HepG2 (cell line): ENCODE data around the gene KRTDAP. TPM values are rescaled to one million over a fixed set of nuclear protein-coding genes. Genes with fewer than 3 reads are reported as not detected.

Experiments
- ATAC-seq: fragments of 200-7000 bp; cut with Tn5 transposase; 3 replicates; pipeline ENCODE4 v1.9.1; 2020; ENCODE audit warnings: mild to moderate bottlenecking, moderate library complexity
- BruUV-seq: library from RNA; stranded (reverse); fragments of 400-500 nt; replicated peaks from 2 replicates; lab custom pipeline; 2021; lab: Mats Ljungman, UMichigan
- CTCF ChIA-PET: fragments of 300-600 bp; formaldehyde crosslinking; extraction: SDS; loops from one replicate; lab custom pipeline; 2021; ENCODE audit warnings: low total read pairs, inconsistent platforms, low intra/inter-chr PET ratio; lab: Yijun Ruan, JAX
- POLR2A ChIA-PET: fragments of 350-600 bp; sonication (Branson Sonifier 250); formaldehyde crosslinking; loops from one replicate; lab custom pipeline; 2020; ENCODE audit warnings: antibody characterized with exemption, inconsistent platforms; lab: Yijun Ruan, JAX
- DNase-seq: peaks from one replicate; pipeline ENCODE4 v3.0.0-alpha.2; 2015; ENCODE audit warnings: low spot score
- FAIRE-seq: peaks from 3 replicates; lab custom pipeline; 2011; peaks lifted over from hg19 to GRCh38; lab: Jason Lieb, UNC
- H2AFZ ChIP-seq: one replicate; pipeline ENCODE4 v1.6.1; 2011; ENCODE audit warnings: low read length, inconsistent platforms
- H3K27ac ChIP-seq: fragments of 300-600 bp; 3 replicates; pipeline ENCODE4 v1.8.0; 2011; ENCODE audit warnings: mixed run types, mild to moderate bottlenecking, mixed read lengths, low read length, inconsistent platforms; ENCODE audit not compliant: insufficient read depth; ENCODE audit errors: extremely low read length
- H3K27me3 ChIP-seq, 2 experiments: fragments of 200-600 bp in 1 of 2; 2 replicates in 1 of 2; 3 replicates in 1 of 2; pipeline versions ENCODE4 v1.6.0 to v1.8.0; 2011; ENCODE audit warnings: low read length in 2 of 2, mild to moderate bottlenecking in 2 of 2, moderate library complexity in 2 of 2, inconsistent platforms in 1 of 2; ENCODE audit not compliant: insufficient read depth in 2 of 2, control insufficient read depth in 1 of 2
- H3K36me3 ChIP-seq, 2 experiments: fragments of 200-600 bp in 1 of 2; replicated peaks in 1 of 2; 2 replicates in 1 of 2; 3 replicates in 1 of 2; pipeline versions ENCODE4 v1.5.1 to v1.8.0; 2011; ENCODE audit warnings: low read length in 2 of 2, inconsistent platforms in 1 of 2; ENCODE audit not compliant: insufficient read depth in 2 of 2, control insufficient read depth in 1 of 2
- H3K4me1 ChIP-seq: 2 replicates; pipeline ENCODE4 v1.5.1; 2012; ENCODE audit warnings: low read length, inconsistent platforms; ENCODE audit not compliant: insufficient read depth
- H3K4me2 ChIP-seq: 2 replicates; pipeline ENCODE4 v1.6.0; 2011; ENCODE audit warnings: low read depth, low read length, inconsistent platforms
- H3K4me3 ChIP-seq, 3 experiments: fragments of 200-600 bp in 1 of 3; sonication (generic), shearing (Covaris generic) in 1 of 3; replicated peaks in 1 of 3; 2 replicates each; pipeline ENCODE4 v1.5.1; 2011 to 2016; ENCODE audit warnings: low read length in 3 of 3, inconsistent platforms in 2 of 3, low read depth in 2 of 3, mild to moderate bottlenecking in 2 of 3, control low read depth in 1 of 3, mixed read lengths in 1 of 3; ENCODE audit not compliant: insufficient read depth in 1 of 3
- H3K79me2 ChIP-seq: one replicate; pipeline ENCODE4 v1.6.1; 2011; ENCODE audit warnings: low read length, inconsistent platforms; ENCODE audit not compliant: insufficient read depth
- H3K9ac ChIP-seq: 2 replicates; pipeline ENCODE4 v1.6.0; 2011; ENCODE audit warnings: mild to moderate bottlenecking, low read depth, low read length, inconsistent platforms; ENCODE audit not compliant: insufficient read depth
- H3K9me3 ChIP-seq: 2 replicates; pipeline ENCODE4 v1.5.1; 2012; ENCODE audit warnings: mild to moderate bottlenecking, low read length
- H4K20me1 ChIP-seq: 2 replicates; pipeline ENCODE4 v1.6.0; 2011; ENCODE audit warnings: inconsistent platforms, mild to moderate bottlenecking, low read length, moderate library complexity; ENCODE audit not compliant: insufficient read depth
- AHR ChIP-seq: IDR thresholded peaks from 2 replicates; pipeline ENCODE4 v1.6.1; 2018; ENCODE audit warnings: missing genetic modification reagents, missing compliant biosample characterization
- CEBPG ChIP-seq: IDR thresholded peaks from 2 replicates; pipeline ENCODE4 v1.6.1; 2016
- HDAC1 ChIP-seq: sonication (generic); formaldehyde crosslinking; IDR thresholded peaks from 2 replicates; pipeline ENCODE4 v1.5.1; 2020; ENCODE audit warnings: mild to moderate bottlenecking, missing genetic modification reagents
- KLF11 ChIP-seq: IDR thresholded peaks from 2 replicates; pipeline ENCODE4 v1.6.1; 2016; ENCODE audit warnings: missing compliant biosample characterization
- MED1 ChIP-seq: sonication (generic); formaldehyde crosslinking; IDR thresholded peaks from 2 replicates; pipeline ENCODE4 v1.4.0; 2020; ENCODE audit warnings: missing genetic modification reagents
- MNT ChIP-seq: fragments of 450-650 bp; IDR thresholded peaks from 2 replicates; pipeline ENCODE4 v1.6.1; 2016
- MXI1 ChIP-seq: IDR thresholded peaks from 3 replicates; pipeline ENCODE4 v1.6.1; 2012; ENCODE audit warnings: low read depth, low read length, inconsistent platforms, borderline replicate concordance
- PITX1 ChIP-seq: sonication (generic); formaldehyde crosslinking; IDR thresholded peaks from 2 replicates; pipeline ENCODE4 v1.5.1; 2020; ENCODE audit warnings: mild to moderate bottlenecking, missing genetic modification reagents
- TRIM24 ChIP-seq: sonication (generic); formaldehyde crosslinking; IDR thresholded peaks from 2 replicates; pipeline ENCODE4 v1.8.0; 2022; ENCODE audit warnings: mild to moderate bottlenecking, missing genetic modification reagents
- ZNF17 ChIP-seq: sonication (generic); formaldehyde crosslinking; IDR thresholded peaks from 2 replicates; pipeline ENCODE4 v1.5.0; 2020; ENCODE audit warnings: mild to moderate bottlenecking, missing genetic modification reagents
- ZNF451 ChIP-seq: sonication (generic); formaldehyde crosslinking; IDR thresholded peaks from 2 replicates; pipeline ENCODE4 v1.5.0; 2020; ENCODE audit warnings: mild to moderate bottlenecking, missing genetic modification reagents
- ZNF670 ChIP-seq: sonication (generic); formaldehyde crosslinking; IDR thresholded peaks from 2 replicates; pipeline ENCODE4 v1.8.0; 2022; ENCODE audit warnings: mild to moderate bottlenecking, missing genetic modification reagents, borderline replicate concordance
- WGBS: methylation state at CpG from one replicate; pipeline ENCODE4 v1.1.6; 2017; ENCODE audit warnings: low lambda C conversion rate; 5-methylcytosine and 5-hydroxymethylcytosine counted together
- in situ Hi-C: cut with HindIII; loops from 2 replicates; pipeline ENCODE4 v1.10.0; 2017; ENCODE audit warnings: low pct_unique_long_range_greater_than_20kb; ENCODE audit not compliant: extremely low pct_ligation_motif_present
- intact Hi-C: fragments of 100-400 bp; cut with micrococcal nuclease; formaldehyde crosslinking; loops from one replicate; pipeline ENCODE4 v1.10.0; 2022; ENCODE audit not compliant: unreplicated experiment
- polyA plus RNA-seq, 8 experiments: library from polyadenylated mRNA; depleted of rRNA in 3 of 8; stranded (reverse) in 7 of 8; unstranded in 1 of 8; fragments of >200 nt; fragmentation: Illumina TruSeq in 4 of 8; extraction: Trizol in 4 of 8; gene quantifications; 2 replicates each; pipeline versions ENCODE4 v1.2.1 to v1.2.3, GENCODE V29; 2011 to 2016; ENCODE audit warnings: low read depth in 4 of 8, missing spikeins in 1 of 8, mixed read lengths in 1 of 8; ENCODE audit not compliant: insufficient read depth in 1 of 8
- total RNA-seq, 5 experiments: library from RNA; depleted of rRNA; stranded (reverse); fragments of >200 nt; fragmentation: Illumina TruSeq; extraction: Trizol; gene quantifications; 2 replicates each; pipeline ENCODE4 v1.2.3, GENCODE V29; 2016; ENCODE audit warnings: low read depth in 1 of 5
- TF ChIP-seq, protein P1 (sequence below), 2 experiments: IDR thresholded peaks; 2 replicates each; pipeline ENCODE4 v1.6.1; 2011 to 2012; ENCODE audit warnings: low read length in 2 of 2, borderline replicate concordance in 1 of 2, low read depth in 1 of 2, mild to moderate bottlenecking in 1 of 2, moderate library complexity in 1 of 2
- TF ChIP-seq, protein P2 (sequence below): sonication (generic); formaldehyde crosslinking; conservative IDR thresholded peaks from 2 replicates; pipeline ENCODE4 v1.5.0; 2020; ENCODE audit warnings: missing genetic modification reagents
- TF ChIP-seq, protein P3 (sequence below), 2 experiments: fragments of 450-650 bp in 1 of 2; sonication (generic) in 1 of 2; formaldehyde crosslinking; IDR thresholded peaks; 2 replicates each; pipeline versions ENCODE4 v1.5.0 to v1.8.0; 2020 to 2022; ENCODE audit warnings: mild to moderate bottlenecking in 1 of 2, missing genetic modification reagents in 1 of 2

The KRTDAP gene
- total and polyA plus RNA-seq, 2 of the 13 experiments (the other 11 are each of a cell fraction or from before 2014, with no cell fraction given): 0.86 to 1.5 TPM

- FAIRE-seq (no peak), ATAC-seq (no peak), DNase-seq (no peak)
- intact Hi-C loops: no loop called here
- POLR2A ChIA-PET: no interaction called here
- H3K79me2 ChIP-seq: no peaks in the 10 kb centered on the region
- 68% methylated on average over 14 of the region's 15 CpGs for WGBS
- H3K27me3 ChIP-seq: peaks cover 2 to 26% of the 10 kb centered on the region in 2 experiments; a peak in 4 of 5 replicates
- peak overlapping the region; percentile 59 for H3K4me2 ChIP-seq
- no peak overlapping the region for H3K9ac ChIP-seq
- in situ Hi-C loops: no loop called here
- no peak overlapping the region for H3K27ac ChIP-seq
- H3K4me1 ChIP-seq: peaks cover 53% of the 10 kb centered on the region
- BruUV-seq: no TSS peak
- no peaks in the 10 kb centered on the region for H3K9me3 ChIP-seq
- H3K36me3 ChIP-seq: no peaks in the 10 kb centered on the region
- H3K4me3 ChIP-seq: peak overlapping the region in 2 of 3 experiments; percentile 2 to 53; a peak in 2 of 6 replicates
- TF ChIP-seq, protein P1, sequence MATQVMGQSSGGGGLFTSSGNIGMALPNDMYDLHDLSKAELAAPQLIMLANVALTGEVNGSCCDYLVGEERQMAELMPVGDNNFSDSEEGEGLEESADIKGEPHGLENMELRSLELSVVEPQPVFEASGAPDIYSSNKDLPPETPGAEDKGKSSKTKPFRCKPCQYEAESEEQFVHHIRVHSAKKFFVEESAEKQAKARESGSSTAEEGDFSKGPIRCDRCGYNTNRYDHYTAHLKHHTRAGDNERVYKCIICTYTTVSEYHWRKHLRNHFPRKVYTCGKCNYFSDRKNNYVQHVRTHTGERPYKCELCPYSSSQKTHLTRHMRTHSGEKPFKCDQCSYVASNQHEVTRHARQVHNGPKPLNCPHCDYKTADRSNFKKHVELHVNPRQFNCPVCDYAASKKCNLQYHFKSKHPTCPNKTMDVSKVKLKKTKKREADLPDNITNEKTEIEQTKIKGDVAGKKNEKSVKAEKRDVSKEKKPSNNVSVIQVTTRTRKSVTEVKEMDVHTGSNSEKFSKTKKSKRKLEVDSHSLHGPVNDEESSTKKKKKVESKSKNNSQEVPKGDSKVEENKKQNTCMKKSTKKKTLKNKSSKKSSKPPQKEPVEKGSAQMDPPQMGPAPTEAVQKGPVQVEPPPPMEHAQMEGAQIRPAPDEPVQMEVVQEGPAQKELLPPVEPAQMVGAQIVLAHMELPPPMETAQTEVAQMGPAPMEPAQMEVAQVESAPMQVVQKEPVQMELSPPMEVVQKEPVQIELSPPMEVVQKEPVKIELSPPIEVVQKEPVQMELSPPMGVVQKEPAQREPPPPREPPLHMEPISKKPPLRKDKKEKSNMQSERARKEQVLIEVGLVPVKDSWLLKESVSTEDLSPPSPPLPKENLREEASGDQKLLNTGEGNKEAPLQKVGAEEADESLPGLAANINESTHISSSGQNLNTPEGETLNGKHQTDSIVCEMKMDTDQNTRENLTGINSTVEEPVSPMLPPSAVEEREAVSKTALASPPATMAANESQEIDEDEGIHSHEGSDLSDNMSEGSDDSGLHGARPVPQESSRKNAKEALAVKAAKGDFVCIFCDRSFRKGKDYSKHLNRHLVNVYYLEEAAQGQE (IDR thresholded peaks at IDR 0.05; ENCODE audit: borderline replicate concordance in 1 of 2, low read depth in 1 of 2, low read length in 2 of 2): no peak
- no peak for TF ChIP-seq ZNF17 (CRISPR knock-in tag)
- TF ChIP-seq KLF11 (CRISPR knock-in tag): no peak
- TF ChIP-seq, protein P2, sequence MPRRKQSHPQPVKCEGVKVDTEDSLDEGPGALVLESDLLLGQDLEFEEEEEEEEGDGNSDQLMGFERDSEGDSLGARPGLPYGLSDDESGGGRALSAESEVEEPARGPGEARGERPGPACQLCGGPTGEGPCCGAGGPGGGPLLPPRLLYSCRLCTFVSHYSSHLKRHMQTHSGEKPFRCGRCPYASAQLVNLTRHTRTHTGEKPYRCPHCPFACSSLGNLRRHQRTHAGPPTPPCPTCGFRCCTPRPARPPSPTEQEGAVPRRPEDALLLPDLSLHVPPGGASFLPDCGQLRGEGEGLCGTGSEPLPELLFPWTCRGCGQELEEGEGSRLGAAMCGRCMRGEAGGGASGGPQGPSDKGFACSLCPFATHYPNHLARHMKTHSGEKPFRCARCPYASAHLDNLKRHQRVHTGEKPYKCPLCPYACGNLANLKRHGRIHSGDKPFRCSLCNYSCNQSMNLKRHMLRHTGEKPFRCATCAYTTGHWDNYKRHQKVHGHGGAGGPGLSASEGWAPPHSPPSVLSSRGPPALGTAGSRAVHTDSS (CRISPR knock-in tag): no peak
- no peak for TF ChIP-seq MNT
- no peak for TF ChIP-seq MXI1
- TF ChIP-seq ZNF670: no peak
- no peak for TF ChIP-seq ZNF451 (CRISPR knock-in tag)
- no peak for TF ChIP-seq MED1 (CRISPR knock-in tag)
- TF ChIP-seq CEBPG: 0 out of 2 replicates have a peak, but pooled peaks have one; percentile 12
- no peak for TF ChIP-seq TRIM24 (CRISPR knock-in tag)
- TF ChIP-seq AHR (CRISPR knock-in tag): no peak
- TF ChIP-seq HDAC1 (CRISPR knock-in tag): 0 out of 2 replicates have a peak, but pooled peaks have one; percentile 3
- TF ChIP-seq PITX1: no peak
- TF ChIP-seq, protein P3, sequence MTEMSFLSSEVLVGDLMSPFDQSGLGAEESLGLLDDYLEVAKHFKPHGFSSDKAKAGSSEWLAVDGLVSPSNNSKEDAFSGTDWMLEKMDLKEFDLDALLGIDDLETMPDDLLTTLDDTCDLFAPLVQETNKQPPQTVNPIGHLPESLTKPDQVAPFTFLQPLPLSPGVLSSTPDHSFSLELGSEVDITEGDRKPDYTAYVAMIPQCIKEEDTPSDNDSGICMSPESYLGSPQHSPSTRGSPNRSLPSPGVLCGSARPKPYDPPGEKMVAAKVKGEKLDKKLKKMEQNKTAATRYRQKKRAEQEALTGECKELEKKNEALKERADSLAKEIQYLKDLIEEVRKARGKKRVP (CRISPR knock-in tag; IDR thresholded peaks at IDR 0.05): peak in 1 of 2 experiments; percentile 81; a peak in 1 of 4 replicates
- CTCF ChIA-PET: no interaction called here
- H4K20me1 ChIP-seq: no peaks in the 10 kb centered on the region
- H2AFZ ChIP-seq: no peak overlapping the region
Observed at GRCh38 chr19:35437406-35437951, 52.8 kb downstream of the KRTDAP start.
